A549 (cell line): ENCODE results near the gene TSSK3.

Source experiments
- CHD4 ChIP-seq: fragments of 200-600 bp; sonication (generic); IDR thresholded peaks from 2 replicates; pipeline ENCODE4 v1.6.1; 2016; ENCODE audit warnings: antibody characterized with exemption, mild to moderate bottlenecking, borderline replicate concordance
- CTCF ChIP-seq: fragments of >200 bp; sonication (Bioruptor Twin); formaldehyde crosslinking; IDR thresholded peaks from 3 replicates; pipeline ENCODE4 v1.5.1; 2016
- E2F6 ChIP-seq: IDR thresholded peaks from 2 replicates; pipeline ENCODE4 v1.6.1; 2012; ENCODE audit warnings: low read depth, borderline replicate concordance
- EHMT2 ChIP-seq: fragments of 200-600 bp; sonication (generic); IDR thresholded peaks from 2 replicates; pipeline ENCODE4 v1.6.1; 2016; ENCODE audit warnings: antibody characterized with exemption, low read depth, mild to moderate bottlenecking, moderate library complexity
- ELK1 ChIP-seq: fragments of 150-350 bp; IDR thresholded peaks from 2 replicates; pipeline ENCODE4 v1.6.1; 2014; ENCODE audit warnings: low read depth, mild to moderate bottlenecking, low read length
- HMGXB4 ChIP-seq: fragments of 250-450 bp; sonication (Bioruptor Pico); IDR thresholded peaks from 2 replicates; pipeline ENCODE4 v1.5.0; 2021; ENCODE audit warnings: mild to moderate bottlenecking, moderate library complexity, borderline replicate concordance
- KDM5A ChIP-seq: fragments of 200-600 bp; sonication (generic); IDR thresholded peaks from 2 replicates; pipeline ENCODE4 v1.6.1; 2016; ENCODE audit warnings: antibody characterized with exemption, mild to moderate bottlenecking
- MAFK ChIP-seq: fragments of 450-650 bp; IDR thresholded peaks from 2 replicates; pipeline ENCODE4 v1.6.1; 2014; ENCODE audit not compliant: partially characterized antibody
- POLR2A ChIP-seq: IDR thresholded peaks from 2 replicates; pipeline ENCODE4 v1.6.1; 2012; ENCODE audit warnings: mild to moderate bottlenecking, low read length
- RAD21 ChIP-seq, 2 experiments: fragments of >200 bp in 1 of 2; sonication (Bioruptor Twin) in 1 of 2; formaldehyde crosslinking in 1 of 2; IDR thresholded peaks in 1 of 2; conservative IDR thresholded peaks in 1 of 2; 2 replicates in 1 of 2; 3 replicates in 1 of 2; pipeline ENCODE4 v1.6.1; 2012 to 2018; ENCODE audit warnings: inconsistent platforms in 1 of 2
- RFX5 ChIP-seq: fragments of 450-650 bp; IDR thresholded peaks from 2 replicates; pipeline ENCODE4 v1.7.1; 2014; ENCODE audit warnings: antibody characterized with exemption, mild to moderate bottlenecking, moderate library complexity
- ZC3H11A ChIP-seq: fragments of 450-650 bp; IDR thresholded peaks from 2 replicates; pipeline ENCODE4 v1.6.1; 2014; ENCODE audit warnings: antibody characterized with exemption, mild to moderate bottlenecking

- no peak for TF ChIP-seq CTCF
- no peak for TF ChIP-seq POLR2A
- no peak for TF ChIP-seq EHMT2
- no peak for TF ChIP-seq RFX5
- TF ChIP-seq RAD21 (conservative IDR thresholded peaks at IDR 0.05 in 1 of 2, IDR thresholded peaks at IDR 0.05 in 1 of 2), result no peak
- TF ChIP-seq CHD4, result no peak
- TF ChIP-seq ELK1, result no peak
- TF ChIP-seq ZC3H11A, result no peak
- no peak for TF ChIP-seq HMGXB4
- TF ChIP-seq MAFK, result no peak
- no peak for TF ChIP-seq KDM5A
- no peak for TF ChIP-seq E2F6
These were observed 5.9 kb upstream of the TSSK3 start for GRCh38 chr1:32356478-32356877.
